Neural cell (in vitro differentiated cells): ENCODE results near the gene TRUB1.

Experiments
- EP300 ChIP-seq: fragments of 450-650 bp; conservative IDR thresholded peaks from 2 replicates; pipeline ENCODE4 v1.6.1; 2014; ENCODE audit warnings: antibody characterized with exemption, mild to moderate bottlenecking, moderate library complexity; ENCODE audit not compliant: poor library complexity, severe bottlenecking
- POLR2AphosphoS5 ChIP-seq: IDR thresholded peaks from 2 replicates; pipeline ENCODE4 v1.6.1; 2012
- RAD21 ChIP-seq: fragments of 450-650 bp; conservative IDR thresholded peaks from 2 replicates; pipeline ENCODE4 v1.6.1; 2014; ENCODE audit warnings: antibody characterized with exemption, mild to moderate bottlenecking, moderate library complexity

DNA sequence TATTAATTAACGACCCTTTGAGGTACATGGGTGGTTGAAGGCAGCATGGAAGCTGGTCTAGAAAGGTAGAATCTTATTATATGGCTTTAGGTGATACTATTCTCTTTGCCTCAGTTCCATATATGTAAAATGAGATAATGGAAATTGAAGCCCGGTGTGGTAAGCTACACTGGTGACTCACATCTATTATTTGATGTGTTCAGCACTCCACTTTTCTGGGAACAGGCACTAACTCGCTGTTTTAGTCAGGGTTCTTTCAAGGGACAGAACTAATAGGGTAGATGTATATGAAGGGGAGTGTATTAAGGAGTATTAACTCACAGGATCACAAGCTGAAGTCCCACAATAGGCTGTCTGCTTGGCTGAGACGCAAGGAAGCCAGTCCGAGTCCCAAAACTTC is 4.4 kb upstream of the TRUB1 start:
- TF ChIP-seq EP300 = no peak
- no peak for TF ChIP-seq RAD21
- TF ChIP-seq POLR2AphosphoS5 = no peak
